ENCODE measurements around the gene TCHP.

GRCh38 chr12:109910254-109910968 is 10.3 kb downstream of the TCHP start:
- TF ChIP-seq ZNF8 (CRISPR knock-in tag; IDR thresholded peaks at IDR 0.05): no peak
- TF ChIP-seq, protein P1, sequence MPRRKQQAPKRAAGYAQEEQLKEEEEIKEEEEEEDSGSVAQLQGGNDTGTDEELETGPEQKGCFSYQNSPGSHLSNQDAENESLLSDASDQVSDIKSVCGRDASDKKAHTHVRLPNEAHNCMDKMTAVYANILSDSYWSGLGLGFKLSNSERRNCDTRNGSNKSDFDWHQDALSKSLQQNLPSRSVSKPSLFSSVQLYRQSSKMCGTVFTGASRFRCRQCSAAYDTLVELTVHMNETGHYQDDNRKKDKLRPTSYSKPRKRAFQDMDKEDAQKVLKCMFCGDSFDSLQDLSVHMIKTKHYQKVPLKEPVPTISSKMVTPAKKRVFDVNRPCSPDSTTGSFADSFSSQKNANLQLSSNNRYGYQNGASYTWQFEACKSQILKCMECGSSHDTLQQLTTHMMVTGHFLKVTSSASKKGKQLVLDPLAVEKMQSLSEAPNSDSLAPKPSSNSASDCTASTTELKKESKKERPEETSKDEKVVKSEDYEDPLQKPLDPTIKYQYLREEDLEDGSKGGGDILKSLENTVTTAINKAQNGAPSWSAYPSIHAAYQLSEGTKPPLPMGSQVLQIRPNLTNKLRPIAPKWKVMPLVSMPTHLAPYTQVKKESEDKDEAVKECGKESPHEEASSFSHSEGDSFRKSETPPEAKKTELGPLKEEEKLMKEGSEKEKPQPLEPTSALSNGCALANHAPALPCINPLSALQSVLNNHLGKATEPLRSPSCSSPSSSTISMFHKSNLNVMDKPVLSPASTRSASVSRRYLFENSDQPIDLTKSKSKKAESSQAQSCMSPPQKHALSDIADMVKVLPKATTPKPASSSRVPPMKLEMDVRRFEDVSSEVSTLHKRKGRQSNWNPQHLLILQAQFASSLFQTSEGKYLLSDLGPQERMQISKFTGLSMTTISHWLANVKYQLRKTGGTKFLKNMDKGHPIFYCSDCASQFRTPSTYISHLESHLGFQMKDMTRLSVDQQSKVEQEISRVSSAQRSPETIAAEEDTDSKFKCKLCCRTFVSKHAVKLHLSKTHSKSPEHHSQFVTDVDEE (CRISPR knock-in tag; IDR thresholded peaks at IDR 0.05): no peak
- no peak for TF ChIP-seq CREB5 (CRISPR knock-in tag; IDR thresholded peaks at IDR 0.05; ENCODE audit: low read depth)
- no peak for TF ChIP-seq ZFP3 (CRISPR knock-in tag; IDR thresholded peaks at IDR 0.05)
- TF ChIP-seq ESRRG (CRISPR knock-in tag; IDR thresholded peaks at IDR 0.05): no peak
- TF ChIP-seq SNAI2 (CRISPR knock-in tag; IDR thresholded peaks at IDR 0.05): no peak
- no peak for TF ChIP-seq BACH2 (CRISPR knock-in tag; IDR thresholded peaks at IDR 0.05; ENCODE audit: borderline replicate concordance)
- no peak for TF ChIP-seq ZFP30 (CRISPR knock-in tag; IDR thresholded peaks at IDR 0.05)
- no peak for TF ChIP-seq PATZ1 (CRISPR knock-in tag; IDR thresholded peaks at IDR 0.05; ENCODE audit: borderline replicate concordance)

Measured in SK-N-SH treated with all-trans-retinoic acid at 6 μM for 48 hours (cell line).